Activated CD4-positive, alpha-beta memory T cell treated with anti-CD3 and anti-CD28 coated beads for 36 hours (primary cell): ENCODE measurements around the gene KDM5A. TPM values are rescaled to one million over a fixed set of nuclear protein-coding genes. Genes with fewer than 3 reads are reported as not detected.
A peak's percentile ranks its signal among the peaks of the same experiment; 100 is the strongest.
"Not testable (repeated sequence)": the region's sequence is repeated elsewhere in the genome, so short reads cannot be mapped to it uniquely, and the experiment has no call there.

Experiments
- CTCF ChIA-PET: fragments of 350-600 bp; sonication (Branson Sonifier 250); formaldehyde crosslinking; loops from one replicate; lab custom pipeline; 2021; ENCODE audit warnings: antibody characterized with exemption, inconsistent platforms; lab: Charles Lee
- POLR2A ChIA-PET: fragments of 350-600 bp; sonication (Branson Sonifier 250); formaldehyde crosslinking; loops from one replicate; lab custom pipeline; 2021; ENCODE audit warnings: antibody characterized with exemption; lab: Charles Lee
- DNase-seq: peaks from one replicate; pipeline ENCODE4 v3.0.0-alpha.2; 2020
- H3K27ac Mint-ChIP-seq: one replicate; pipeline ENCODE4 v1.8.0; 2021; ENCODE audit warnings: mixed read lengths
- H3K27me3 Mint-ChIP-seq: one replicate; pipeline ENCODE4 v1.8.0; 2021; ENCODE audit warnings: mixed read lengths
- H3K36me3 Mint-ChIP-seq: one replicate; pipeline ENCODE4 v1.8.0; 2021; ENCODE audit warnings: mixed read lengths
- H3K4me1 Mint-ChIP-seq: one replicate; pipeline ENCODE4 v1.8.0; 2021; ENCODE audit warnings: low read depth, mixed read lengths
- H3K4me3 Mint-ChIP-seq: one replicate; pipeline ENCODE4 v1.8.0; 2021; ENCODE audit warnings: mild to moderate bottlenecking, mixed read lengths
- H3K9me3 Mint-ChIP-seq: one replicate; pipeline ENCODE4 v1.8.0; 2021; ENCODE audit warnings: mixed read lengths
- intact Hi-C: fragments of 100-400 bp; cut with micrococcal nuclease; formaldehyde crosslinking; loops from one replicate; pipeline ENCODE4 v1.15.1; 2023
- total RNA-seq, 2 experiments: library from RNA; stranded (reverse); gene quantifications; one replicate each; pipeline ENCODE4 v1.2.3, GENCODE V29; 2021

The KDM5A gene
- total RNA-seq, 2 experiments from 2014 or later = 59.7 to 63.5 TPM

- CTCF ChIA-PET = no interaction called here
Measured at GRCh38 chr12:331287-331686, 57.8 kb downstream of the KDM5A start.

GRCh38 chr12:325906-326305 is 63.2 kb downstream of the KDM5A start:
- no peak for DNase-seq
- peak overlapping the region; percentile 43 for H3K27ac Mint-ChIP-seq
- CTCF ChIA-PET = no interaction called here
- peaks cover 43% of the 10 kb centered on the region for H3K36me3 Mint-ChIP-seq
- POLR2A ChIA-PET = no interaction called here
- peaks cover 16% of the 10 kb centered on the region for H3K4me1 Mint-ChIP-seq
- intact Hi-C loops = no loop called here
- H3K27me3 Mint-ChIP-seq = no peaks in the 10 kb centered on the region
- no peaks in the 10 kb centered on the region for H3K9me3 Mint-ChIP-seq
- H3K4me3 Mint-ChIP-seq = no peak overlapping the region

More at GRCh38 chr12:331287-331686, 57.8 kb downstream of the KDM5A start:
- POLR2A ChIA-PET = no interaction called here
- Mint-ChIP-seq H3K36me3 (peaks cover 43% of the 10 kb centered on the region), H3K4me1 (peaks cover 25% of the 10 kb centered on the region), H3K27ac (no peak overlapping the region), H3K9me3 (no peaks in the 10 kb centered on the region), H3K4me3 (no peak overlapping the region), H3K27me3 (no peaks in the 10 kb centered on the region)
- DNase-seq = no peak
- intact Hi-C loops = no loop called here

- H3K36me3 Mint-ChIP-seq = peaks cover 51% of the 10 kb centered on the region
- H3K27me3 Mint-ChIP-seq = no peaks in the 10 kb centered on the region
- no peak overlapping the region for H3K4me3 Mint-ChIP-seq
- H3K27ac Mint-ChIP-seq = no peak overlapping the region
- H3K9me3 Mint-ChIP-seq = no peaks in the 10 kb centered on the region
- intact Hi-C loops = loop anchor here (5.0 kb wide), 1 partner anchor 36 kb away; no protein-coding TSS in a partner anchor
- H3K4me1 Mint-ChIP-seq = peaks cover 10% of the 10 kb centered on the region
- ChIA-PET POLR2A (no interaction called here), CTCF (no interaction called here)
- DNase-seq = no peak
Measured at GRCh38 chr12:323507-323906, 65.6 kb downstream of the KDM5A start.

- H3K4me3 Mint-ChIP-seq = no peak overlapping the region
- intact Hi-C loops = loop anchor here (5.0 kb wide), 1 partner anchor 34 kb away; no protein-coding TSS in a partner anchor
- H3K9me3 Mint-ChIP-seq = no peaks in the 10 kb centered on the region
- CTCF ChIA-PET = no interaction called here
- no peak overlapping the region for H3K27ac Mint-ChIP-seq
- DNase-seq = no peak
- peaks cover 7% of the 10 kb centered on the region for H3K4me1 Mint-ChIP-seq
- no peaks in the 10 kb centered on the region for H3K27me3 Mint-ChIP-seq
- POLR2A ChIA-PET = no interaction called here
- H3K36me3 Mint-ChIP-seq = peaks cover 61% of the 10 kb centered on the region
Measured at GRCh38 chr12:321606-322326, 67.4 kb downstream of the KDM5A start.

- H3K27me3 Mint-ChIP-seq = no peaks in the 10 kb centered on the region
- ChIA-PET CTCF (no interaction called here), POLR2A (no interaction called here)
- no peak overlapping the region for H3K4me3 Mint-ChIP-seq
- peaks cover 7% of the 10 kb centered on the region for H3K4me1 Mint-ChIP-seq
- no peak overlapping the region for H3K27ac Mint-ChIP-seq
- no peak for DNase-seq
- peaks cover 59% of the 10 kb centered on the region for H3K36me3 Mint-ChIP-seq
- intact Hi-C loops = no loop called here
- H3K9me3 Mint-ChIP-seq = no peaks in the 10 kb centered on the region
Measured at GRCh38 chr12:318759-319515, 70.2 kb downstream of the KDM5A start.

GRCh38 chr12:308511-308910 is 80.6 kb downstream of the KDM5A start:
- H3K36me3 Mint-ChIP-seq = peaks cover 69% of the 10 kb centered on the region
- CTCF ChIA-PET = no interaction called here

GRCh38 chr12:307406-307805 is 81.7 kb downstream of the KDM5A start:
- H3K27ac Mint-ChIP-seq = no peak overlapping the region
- intact Hi-C loops = no loop called here
- ChIA-PET CTCF (no interaction called here), POLR2A (no interaction called here)
- H3K4me3 Mint-ChIP-seq = no peak overlapping the region
- H3K36me3 Mint-ChIP-seq = peaks cover 73% of the 10 kb centered on the region
- no peak for DNase-seq
- peaks cover 2% of the 10 kb centered on the region for H3K9me3 Mint-ChIP-seq
- peaks cover 20% of the 10 kb centered on the region for H3K4me1 Mint-ChIP-seq
- H3K27me3 Mint-ChIP-seq = no peaks in the 10 kb centered on the region

More at GRCh38 chr12:308511-308910, 80.6 kb downstream of the KDM5A start:
- Mint-ChIP-seq H3K9me3 (no peaks in the 10 kb centered on the region), H3K27ac (no peak overlapping the region), H3K4me3 (no peak overlapping the region), H3K27me3 (no peaks in the 10 kb centered on the region), H3K4me1 (peaks cover 13% of the 10 kb centered on the region)
- DNase-seq = no peak
- intact Hi-C loops = no loop called here
- POLR2A ChIA-PET = no interaction called here

GRCh38 chr12:304805-305204 is 84.3 kb downstream of the KDM5A start:
- peaks cover 82% of the 10 kb centered on the region for H3K36me3 Mint-ChIP-seq
- H3K4me3 Mint-ChIP-seq = no peak overlapping the region
- H3K4me1 Mint-ChIP-seq = peaks cover 46% of the 10 kb centered on the region
- POLR2A ChIA-PET = no interaction called here
- H3K9me3 Mint-ChIP-seq = peaks cover 6% of the 10 kb centered on the region
- peak overlapping the region; percentile 0 for H3K27ac Mint-ChIP-seq
- no peaks in the 10 kb centered on the region for H3K27me3 Mint-ChIP-seq
- DNase-seq = no peak
- intact Hi-C loops = no loop called here
- CTCF ChIA-PET = no interaction called here

- H3K27me3 Mint-ChIP-seq = not testable (repeated sequence)
- H3K9me3 Mint-ChIP-seq = peaks cover 13% of the 10 kb centered on the region
Measured at GRCh38 chr12:302766-303165, 86.4 kb downstream of the KDM5A start.

GRCh38 chr12:300166-300565 is 89.0 kb downstream of the KDM5A start:
- Mint-ChIP-seq H3K9me3 (peaks cover 13% of the 10 kb centered on the region), H3K27ac (peak overlapping the region; percentile 79), H3K36me3 (peaks cover 78% of the 10 kb centered on the region), H3K4me1 (peaks cover 61% of the 10 kb centered on the region)
- not testable (repeated sequence) for DNase-seq, H3K27me3 Mint-ChIP-seq, H3K4me3 Mint-ChIP-seq
- intact Hi-C loops = loop anchor here (1.0 kb wide), 1 partner anchor 13 kb away; no protein-coding TSS in a partner anchor
- POLR2A ChIA-PET = interaction anchor here (1.6 kb wide), 1 partner anchor 14 kb away, joined by 6 read pairs; no protein-coding TSS in a partner anchor
- CTCF ChIA-PET = interaction anchor here (0.9 kb wide), 1 partner anchor 13 kb away, joined by 3 read pairs; no protein-coding TSS in a partner anchor

More at GRCh38 chr12:302766-303165, 86.4 kb downstream of the KDM5A start:
- intact Hi-C loops, POLR2A ChIA-PET, CTCF ChIA-PET, DNase-seq, H3K4me3 Mint-ChIP-seq: not testable (repeated sequence)
- Mint-ChIP-seq H3K27ac (peak overlapping the region; percentile 66), H3K36me3 (peaks cover 82% of the 10 kb centered on the region), H3K4me1 (peaks cover 61% of the 10 kb centered on the region)

GRCh38 chr12:299511-299910 is 89.6 kb downstream of the KDM5A start:
- intact Hi-C loops, H3K4me3 Mint-ChIP-seq, H3K27me3 Mint-ChIP-seq, CTCF ChIA-PET, DNase-seq: not testable (repeated sequence)
- Mint-ChIP-seq H3K9me3 (peaks cover 13% of the 10 kb centered on the region), H3K4me1 (peaks cover 61% of the 10 kb centered on the region), H3K36me3 (peaks cover 83% of the 10 kb centered on the region), H3K27ac (peak overlapping the region; percentile 7)
- POLR2A ChIA-PET = interaction anchor here (1.6 kb wide), 1 partner anchor 13 kb away, joined by 6 read pairs; no protein-coding TSS in a partner anchor

- peaks cover 13% of the 10 kb centered on the region for H3K9me3 Mint-ChIP-seq
- H3K27ac Mint-ChIP-seq, POLR2A ChIA-PET, DNase-seq, intact Hi-C loops, H3K27me3 Mint-ChIP-seq, H3K4me3 Mint-ChIP-seq: not testable (repeated sequence)
- peaks cover 50% of the 10 kb centered on the region for H3K4me1 Mint-ChIP-seq
- CTCF ChIA-PET = interaction anchor here (0.9 kb wide), 1 partner anchor 12 kb away, joined by 3 read pairs; no protein-coding TSS in a partner anchor
- peaks cover 78% of the 10 kb centered on the region for H3K36me3 Mint-ChIP-seq
Measured at GRCh38 chr12:298059-298458, 91.1 kb downstream of the KDM5A start.
